ENCODE data around the gene RPL22.

DNA sequence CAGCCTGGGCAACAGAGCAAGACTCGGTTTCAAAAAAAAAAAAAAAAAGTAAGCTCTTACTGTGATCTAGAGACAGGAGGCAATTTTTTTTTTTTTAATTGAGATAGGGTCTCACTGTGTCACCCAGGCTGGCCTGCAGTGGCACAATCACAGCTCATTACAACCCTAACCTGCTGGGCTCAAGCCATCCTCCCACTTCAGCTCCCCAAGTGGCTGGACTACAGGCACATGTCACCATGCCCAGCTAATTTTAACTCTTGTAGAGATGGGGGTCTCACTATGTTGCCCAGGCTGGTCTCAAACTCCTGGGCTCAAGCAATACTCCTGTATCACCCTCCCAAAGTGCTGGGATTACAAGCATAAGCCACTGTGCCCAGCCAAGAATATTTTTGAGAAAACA is 7.4 kb downstream of the RPL22 start:
- no peak for TF ChIP-seq EZH2phosphoT487 (IDR thresholded peaks at IDR 0.05; ENCODE audit: low read depth)
- TF ChIP-seq, protein P1, sequence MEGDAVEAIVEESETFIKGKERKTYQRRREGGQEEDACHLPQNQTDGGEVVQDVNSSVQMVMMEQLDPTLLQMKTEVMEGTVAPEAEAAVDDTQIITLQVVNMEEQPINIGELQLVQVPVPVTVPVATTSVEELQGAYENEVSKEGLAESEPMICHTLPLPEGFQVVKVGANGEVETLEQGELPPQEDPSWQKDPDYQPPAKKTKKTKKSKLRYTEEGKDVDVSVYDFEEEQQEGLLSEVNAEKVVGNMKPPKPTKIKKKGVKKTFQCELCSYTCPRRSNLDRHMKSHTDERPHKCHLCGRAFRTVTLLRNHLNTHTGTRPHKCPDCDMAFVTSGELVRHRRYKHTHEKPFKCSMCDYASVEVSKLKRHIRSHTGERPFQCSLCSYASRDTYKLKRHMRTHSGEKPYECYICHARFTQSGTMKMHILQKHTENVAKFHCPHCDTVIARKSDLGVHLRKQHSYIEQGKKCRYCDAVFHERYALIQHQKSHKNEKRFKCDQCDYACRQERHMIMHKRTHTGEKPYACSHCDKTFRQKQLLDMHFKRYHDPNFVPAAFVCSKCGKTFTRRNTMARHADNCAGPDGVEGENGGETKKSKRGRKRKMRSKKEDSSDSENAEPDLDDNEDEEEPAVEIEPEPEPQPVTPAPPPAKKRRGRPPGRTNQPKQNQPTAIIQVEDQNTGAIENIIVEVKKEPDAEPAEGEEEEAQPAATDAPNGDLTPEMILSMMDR (IDR thresholded peaks at IDR 0.05; ENCODE audit: low read depth, low read length): no peak

Data from OCI-LY3 (cell line).